Measurements from ENCODE around the gene TRPM2.
"Not testable (repeated sequence)": the region's sequence is repeated elsewhere in the genome, so short reads cannot be mapped to it uniquely, and the experiment has no call there.

Gene TRPM2

GRCh38 chr21:44471341-44471740, 117.9 kb downstream of the TRPM2 start:
- no peak for DNase-seq

GRCh38 chr21:44471996-44472395, 118.6 kb downstream of the TRPM2 start:
- DNase-seq: no peak

- DNase-seq: no peak
Measured at GRCh38 chr21:44473915-44474555, 120.6 kb downstream of the TRPM2 start.

GRCh38 chr21:44475266-44475845, 121.9 kb downstream of the TRPM2 start:
- no peak for DNase-seq

- no peak for DNase-seq
Measured at GRCh38 chr21:44477131-44477530, 123.7 kb downstream of the TRPM2 start.

GRCh38 chr21:44477712-44478111, 124.3 kb downstream of the TRPM2 start:
- DNase-seq: no peak

- no peak for DNase-seq
Measured at GRCh38 chr21:44478124-44478800, 124.8 kb downstream of the TRPM2 start.

GRCh38 chr21:44478801-44479167, 125.4 kb downstream of the TRPM2 start:
- DNase-seq: no peak

- not testable (repeated sequence) for DNase-seq
Measured at GRCh38 chr21:44479556-44480199, 126.3 kb downstream of the TRPM2 start.

GRCh38 chr21:44480200-44481053, 127.0 kb downstream of the TRPM2 start:
- no peak for DNase-seq

GRCh38 chr21:44482581-44483287, 129.3 kb downstream of the TRPM2 start:
- no peak for DNase-seq

- DNase-seq: no peak
Measured at GRCh38 chr21:44483288-44484237, 130.1 kb downstream of the TRPM2 start.

- DNase-seq: no peak
Measured at GRCh38 chr21:44484498-44485253, 131.3 kb downstream of the TRPM2 start.

- DNase-seq: peak; percentile 19
Measured at GRCh38 chr21:44485254-44485793, 131.9 kb downstream of the TRPM2 start.

GRCh38 chr21:44485796-44486195, 132.4 kb downstream of the TRPM2 start:
- DNase-seq: no peak

GRCh38 chr21:44486302-44486701, 132.9 kb downstream of the TRPM2 start:
- DNase-seq: no peak

- no peak for DNase-seq
Measured at GRCh38 chr21:44487831-44488230, 134.4 kb downstream of the TRPM2 start.

- no peak for DNase-seq
Measured at GRCh38 chr21:44489962-44490361, 136.5 kb downstream of the TRPM2 start.

GRCh38 chr21:44490405-44490804, 137.0 kb downstream of the TRPM2 start:
- DNase-seq: no peak

- no peak for DNase-seq
Measured at GRCh38 chr21:44490816-44491215, 137.4 kb downstream of the TRPM2 start.
